GM12801 (cell line): ENCODE results near the gene COL17A1.

ENCODE experiments used
- TF ChIP-seq, protein P1 (sequence below): IDR thresholded peaks from one replicate; pipeline ENCODE4 v1.5.1; 2011; ENCODE audit warnings: control low read depth; ENCODE audit not compliant: insufficient read length; ENCODE audit errors: extremely low read depth

Gene COL17A1

GRCh38 chr10:104032144-104032775 lies 53.4 kb downstream of the COL17A1 start:
- TF ChIP-seq, protein P1, sequence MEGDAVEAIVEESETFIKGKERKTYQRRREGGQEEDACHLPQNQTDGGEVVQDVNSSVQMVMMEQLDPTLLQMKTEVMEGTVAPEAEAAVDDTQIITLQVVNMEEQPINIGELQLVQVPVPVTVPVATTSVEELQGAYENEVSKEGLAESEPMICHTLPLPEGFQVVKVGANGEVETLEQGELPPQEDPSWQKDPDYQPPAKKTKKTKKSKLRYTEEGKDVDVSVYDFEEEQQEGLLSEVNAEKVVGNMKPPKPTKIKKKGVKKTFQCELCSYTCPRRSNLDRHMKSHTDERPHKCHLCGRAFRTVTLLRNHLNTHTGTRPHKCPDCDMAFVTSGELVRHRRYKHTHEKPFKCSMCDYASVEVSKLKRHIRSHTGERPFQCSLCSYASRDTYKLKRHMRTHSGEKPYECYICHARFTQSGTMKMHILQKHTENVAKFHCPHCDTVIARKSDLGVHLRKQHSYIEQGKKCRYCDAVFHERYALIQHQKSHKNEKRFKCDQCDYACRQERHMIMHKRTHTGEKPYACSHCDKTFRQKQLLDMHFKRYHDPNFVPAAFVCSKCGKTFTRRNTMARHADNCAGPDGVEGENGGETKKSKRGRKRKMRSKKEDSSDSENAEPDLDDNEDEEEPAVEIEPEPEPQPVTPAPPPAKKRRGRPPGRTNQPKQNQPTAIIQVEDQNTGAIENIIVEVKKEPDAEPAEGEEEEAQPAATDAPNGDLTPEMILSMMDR, result no peak

DNA sequence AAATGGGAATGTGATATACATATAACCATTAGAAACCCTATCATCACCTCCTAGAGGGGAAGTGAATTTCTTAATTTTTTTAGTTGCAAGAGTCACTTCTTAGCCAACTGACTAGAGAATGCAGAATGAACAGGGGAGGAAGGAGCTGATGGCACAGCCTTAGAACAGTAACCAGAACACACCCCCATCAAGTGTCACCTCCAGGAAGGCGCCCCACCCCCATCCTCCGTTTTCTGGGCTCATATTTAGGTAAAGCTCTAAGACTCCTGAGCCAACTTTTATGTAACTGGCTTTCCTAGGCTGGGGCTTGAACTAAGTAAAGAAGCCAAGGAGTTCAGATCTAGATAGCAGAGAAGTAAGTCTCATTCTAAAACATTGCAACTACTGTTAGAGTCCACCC lies 54.0 kb downstream of the COL17A1 start:
- TF ChIP-seq, protein P1, result no peak

DNA sequence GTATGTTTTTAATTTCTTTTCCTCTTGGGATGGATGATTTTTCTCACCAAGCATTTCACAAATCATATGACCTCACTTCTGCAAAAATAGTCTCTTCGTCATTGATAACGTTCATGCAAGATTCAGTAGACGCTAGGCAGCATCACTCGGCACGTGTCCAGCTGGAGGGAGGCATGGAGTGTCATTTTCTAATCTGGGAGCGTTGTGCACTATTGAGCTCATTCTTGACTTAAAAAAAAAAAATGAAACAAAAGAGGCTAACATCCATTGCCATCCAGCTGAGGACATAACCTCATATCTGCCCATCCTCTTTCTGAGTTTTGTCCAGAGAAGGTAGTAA lies 56.2 kb downstream of the COL17A1 start:
- TF ChIP-seq, protein P1, result no peak

DNA sequence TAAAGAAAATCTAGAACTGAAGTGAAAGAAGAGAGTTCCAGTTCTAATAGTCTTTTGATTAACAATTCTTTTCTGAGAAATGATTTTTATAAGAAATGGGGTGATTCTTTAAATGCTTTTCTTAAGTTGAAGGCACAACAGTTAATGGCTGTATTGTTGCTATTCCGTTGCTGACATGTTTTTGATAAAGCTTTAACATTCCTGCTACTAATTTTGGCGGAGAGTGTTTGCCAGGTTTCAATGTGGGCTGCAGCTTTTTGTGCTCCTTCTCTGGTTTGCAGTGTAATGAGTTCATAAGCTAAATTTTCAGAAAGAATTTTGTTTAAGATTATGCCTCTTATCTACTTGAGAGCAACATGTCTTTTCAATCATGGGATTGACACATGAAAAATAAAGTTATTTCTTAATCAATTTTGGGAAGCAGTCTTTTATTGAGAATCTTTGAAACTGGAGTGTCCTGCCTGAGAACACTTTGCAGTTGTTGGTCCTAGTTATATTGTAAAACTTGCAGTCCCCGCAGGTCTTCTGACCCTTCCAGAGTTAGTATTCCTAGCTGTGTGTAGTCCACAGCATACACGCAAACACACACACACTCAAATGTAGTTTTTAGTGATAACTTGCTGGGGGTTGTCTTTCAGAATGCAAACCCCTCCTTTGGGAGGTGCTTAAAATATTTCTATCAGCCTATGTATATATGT lies 56.7 kb downstream of the COL17A1 start:
- TF ChIP-seq, protein P1, result no peak

GRCh38 chr10:104028146-104028545 lies 57.5 kb downstream of the COL17A1 start:
- TF ChIP-seq, protein P1, result no peak

DNA sequence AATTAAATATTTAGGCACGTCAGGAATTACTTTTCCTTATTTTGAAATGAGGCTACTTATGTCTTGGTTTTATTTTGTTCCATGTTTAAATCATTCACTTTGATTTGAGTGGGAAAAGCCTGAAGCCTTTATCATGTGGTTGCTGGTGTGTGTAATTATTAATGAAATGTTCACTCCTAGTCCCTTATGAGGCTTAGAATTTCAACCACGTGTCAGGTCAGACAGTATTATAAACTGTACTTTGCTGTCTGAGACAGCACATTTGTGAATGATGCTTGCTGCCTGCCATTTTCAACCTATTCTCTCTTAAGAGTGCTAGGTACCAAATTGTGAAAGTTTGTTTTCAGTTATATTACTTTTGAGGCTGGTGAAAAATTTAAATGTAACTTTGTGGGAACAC lies 58.9 kb downstream of the COL17A1 start:
- TF ChIP-seq, protein P1, result no peak

GRCh38 chr10:104025524-104025923 lies 60.2 kb downstream of the COL17A1 start:
- TF ChIP-seq, protein P1, result no peak
